ENCODE results near the gene LCP2.

Gene LCP2

GRCh38 chr5:170315154-170315553 lies 17.6 kb upstream of the LCP2 start:
- DNase-seq (ENCODE audit: low spot score): no peak

- DNase-seq (ENCODE audit: low spot score): no peak
Observed at GRCh38 chr5:170314541-170315095, 17.0 kb upstream of the LCP2 start.

GRCh38 chr5:170313816-170314215 lies 16.2 kb upstream of the LCP2 start:
- DNase-seq (ENCODE audit: low spot score): no peak

GRCh38 chr5:170313344-170313743 lies 15.8 kb upstream of the LCP2 start:
- no peak for DNase-seq (ENCODE audit: low spot score)

- DNase-seq (ENCODE audit: low spot score): no peak
Observed at GRCh38 chr5:170312666-170313065, 15.1 kb upstream of the LCP2 start.

- DNase-seq (ENCODE audit: low spot score): no peak
Observed at GRCh38 chr5:170312301-170312595, 14.7 kb upstream of the LCP2 start.

- no peak for DNase-seq (ENCODE audit: low spot score)
Observed at GRCh38 chr5:170311511-170312300, 14.1 kb upstream of the LCP2 start.

GRCh38 chr5:170310256-170310926 lies 12.8 kb upstream of the LCP2 start:
- DNase-seq (ENCODE audit: low spot score): no peak

GRCh38 chr5:170308686-170309085 lies 11.1 kb upstream of the LCP2 start:
- no peak for DNase-seq (ENCODE audit: low spot score)

GRCh38 chr5:170307575-170308465 lies 10.2 kb upstream of the LCP2 start:
- DNase-seq (ENCODE audit: low spot score): peak; percentile 36

GRCh38 chr5:170306381-170306831 lies 8.8 kb upstream of the LCP2 start:
- DNase-seq (ENCODE audit: low spot score): peak; percentile 63

GRCh38 chr5:170305646-170306025 lies 8.1 kb upstream of the LCP2 start:
- no peak for DNase-seq (ENCODE audit: low spot score)

GRCh38 chr5:170305016-170305645 lies 7.6 kb upstream of the LCP2 start:
- no peak for DNase-seq (ENCODE audit: low spot score)

GRCh38 chr5:170303549-170303948 lies 6.0 kb upstream of the LCP2 start:
- no peak for DNase-seq (ENCODE audit: low spot score)

GRCh38 chr5:170302653-170303501 lies 5.3 kb upstream of the LCP2 start:
- peak; percentile 29 for DNase-seq (ENCODE audit: low spot score)

- DNase-seq (ENCODE audit: low spot score): no peak
Observed at GRCh38 chr5:170301981-170302652, 4.5 kb upstream of the LCP2 start.

- DNase-seq (ENCODE audit: low spot score): no peak
Observed at GRCh38 chr5:170301149-170301548, 3.6 kb upstream of the LCP2 start.

- no peak for DNase-seq (ENCODE audit: low spot score)
Observed at GRCh38 chr5:170300361-170301013, 2.9 kb upstream of the LCP2 start.

GRCh38 chr5:170296935-170297588 lies 515 bp downstream of the LCP2 start:
- DNase-seq (ENCODE audit: low spot score): no peak
